IPS DF 4.7 (cell line): ENCODE data around the gene MFNG.

ENCODE experiments used
- DNase-seq: peaks from one replicate; pipeline ENCODE4 v3.0.0-alpha.2; 2013; ENCODE audit warnings: low spot score; ENCODE audit errors: extremely low read depth

The MFNG gene

DNA sequence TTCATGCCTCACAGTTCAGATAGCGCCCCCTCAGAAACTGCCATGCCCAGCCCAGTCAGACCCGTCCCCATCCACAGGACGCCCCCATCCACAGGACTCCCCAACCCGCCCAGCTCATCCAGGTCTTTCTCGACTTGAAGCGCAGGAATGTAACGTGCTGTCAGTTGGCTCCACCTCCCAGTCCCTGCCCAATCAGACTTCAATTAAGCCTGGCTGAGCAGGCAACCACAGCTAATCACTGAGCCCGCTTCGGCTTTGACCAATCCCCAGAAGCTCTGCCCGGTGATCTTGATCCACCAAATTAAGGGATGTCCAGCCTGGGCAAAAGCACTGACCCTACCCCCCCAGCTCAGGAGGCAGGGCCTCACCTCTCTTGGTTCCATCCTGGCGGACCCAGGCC lies 10.5 kb upstream of the MFNG start:
- DNase-seq = no peak

DNA sequence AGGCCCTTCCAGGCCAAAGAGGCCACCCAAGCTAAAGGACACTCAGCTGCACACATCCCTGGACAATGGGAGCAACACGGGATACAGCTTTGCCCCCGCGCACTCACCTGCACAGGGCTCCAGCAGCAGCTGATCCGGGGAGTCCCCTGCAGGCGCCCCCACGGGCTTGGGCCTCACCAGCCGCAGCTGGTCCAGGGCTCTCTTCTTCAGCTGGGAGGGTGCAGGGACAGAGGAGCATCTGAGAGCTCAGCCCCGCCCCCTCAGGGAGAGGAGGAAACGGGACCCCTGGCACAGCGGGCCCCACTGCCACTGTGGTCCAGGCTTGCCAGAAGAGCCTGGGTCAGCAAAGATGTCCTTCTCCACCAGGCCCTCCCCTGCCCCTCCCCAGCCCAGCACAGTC lies 7.8 kb upstream of the MFNG start:
- no peak for DNase-seq

- DNase-seq = no peak
Measured at GRCh38 chr22:37492428-37493344, 6.5 kb upstream of the MFNG start.

DNA sequence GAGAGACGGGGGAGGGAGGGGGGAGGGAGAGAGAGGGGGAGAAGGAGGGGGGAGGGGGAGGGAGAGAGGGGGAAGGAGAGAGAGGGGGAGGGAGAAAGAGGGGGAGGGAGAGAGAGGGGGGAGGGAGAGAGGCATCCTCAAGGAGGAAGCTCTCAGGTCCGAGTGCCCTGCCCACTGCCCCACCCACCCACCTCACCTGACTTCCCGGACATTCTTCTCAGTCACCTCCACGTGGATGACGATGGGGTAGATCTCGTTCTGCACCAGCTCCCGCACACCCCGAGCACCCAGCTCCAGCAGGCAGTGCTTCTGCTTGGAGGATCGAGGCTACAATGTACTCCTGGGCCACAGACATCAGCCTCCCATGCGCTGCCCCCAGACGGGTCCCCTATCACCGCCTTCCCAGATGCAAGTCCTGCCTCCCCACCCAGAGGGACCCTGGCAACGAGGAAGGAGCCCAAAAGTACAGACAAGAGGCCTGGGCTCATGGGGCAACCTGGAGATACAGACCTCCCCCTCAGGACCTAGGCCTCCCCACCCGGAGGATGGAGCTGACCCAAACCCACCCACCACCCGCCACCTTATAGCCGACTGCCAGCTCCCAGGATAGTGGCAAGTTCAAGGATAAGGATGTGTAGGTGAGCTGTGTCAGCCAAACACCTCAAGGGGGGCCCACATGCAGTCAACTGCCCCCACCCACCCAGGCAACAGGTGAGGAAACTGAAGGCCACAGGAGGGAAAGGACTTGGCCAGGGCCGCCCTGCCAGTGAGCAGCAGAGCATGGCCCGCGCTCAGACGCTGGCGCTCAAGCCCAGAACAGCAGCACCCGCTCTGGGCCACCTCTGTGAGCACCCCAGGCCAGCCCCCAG lies 5.6 kb upstream of the MFNG start:
- DNase-seq = no peak

GRCh38 chr22:37491106-37491505 lies 4.9 kb upstream of the MFNG start:
- DNase-seq = no peak

DNA sequence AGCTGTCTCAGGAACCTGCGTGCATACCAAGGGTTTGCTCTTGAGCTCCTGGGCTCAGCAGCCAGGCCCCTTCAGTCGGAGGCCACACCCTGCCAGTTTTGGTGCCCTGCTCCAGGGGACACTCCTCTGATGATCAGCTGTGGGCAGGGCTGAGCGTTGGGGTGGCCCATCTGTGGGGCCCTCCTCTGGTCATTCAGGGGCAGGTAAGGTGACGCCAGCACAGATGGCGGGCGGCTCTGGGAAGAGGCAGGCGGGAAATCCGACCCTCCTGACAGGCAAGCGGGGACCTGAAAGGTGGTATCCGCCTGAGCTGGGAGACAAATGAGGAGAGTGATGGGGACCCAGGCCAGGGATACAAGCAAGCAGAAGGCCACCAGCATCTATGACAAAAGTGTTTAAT lies 3.8 kb upstream of the MFNG start:
- no peak for DNase-seq

- no peak for DNase-seq
Measured at GRCh38 chr22:37488337-37489135, 2.4 kb upstream of the MFNG start.

DNA sequence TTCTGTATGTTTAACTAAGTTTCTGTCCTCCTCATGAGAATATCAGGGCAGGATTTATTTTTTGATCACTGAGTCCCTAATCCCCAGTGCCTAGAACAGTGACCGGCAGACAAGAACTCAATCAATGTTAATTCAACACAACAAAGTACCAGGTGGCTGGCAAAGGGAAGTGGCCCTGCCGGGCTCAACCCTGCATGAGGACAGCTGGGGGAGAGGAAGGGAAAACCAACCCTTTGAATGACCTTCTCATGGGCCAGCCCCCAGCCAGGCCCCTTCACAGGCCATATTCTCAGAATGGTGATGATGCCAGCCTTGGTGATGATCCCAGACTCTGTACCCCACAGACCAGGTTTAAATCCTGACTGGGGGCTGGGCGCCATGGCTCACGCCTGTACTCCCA lies 1.4 kb upstream of the MFNG start:
- DNase-seq = no peak

DNA sequence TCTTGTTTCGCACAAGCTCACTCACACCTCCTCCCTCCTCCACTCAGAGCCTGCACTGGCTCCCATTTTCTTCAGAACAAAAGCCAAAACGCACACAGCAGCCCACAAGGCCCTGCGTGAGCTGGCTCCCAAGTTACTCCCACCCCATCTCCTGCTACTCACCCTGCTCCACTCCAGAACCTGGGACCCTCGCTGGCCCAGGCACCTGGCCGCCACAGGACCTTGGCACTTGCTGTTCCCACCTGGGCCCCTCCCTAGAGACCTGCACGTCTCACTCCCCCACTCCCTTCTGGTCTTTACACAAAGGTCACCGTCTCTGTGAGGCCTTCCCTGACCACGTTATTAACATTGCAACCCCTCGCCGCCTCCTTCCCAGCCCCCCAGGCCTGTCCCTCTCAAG lies 945 bp upstream of the MFNG start:
- DNase-seq = no peak

DNA sequence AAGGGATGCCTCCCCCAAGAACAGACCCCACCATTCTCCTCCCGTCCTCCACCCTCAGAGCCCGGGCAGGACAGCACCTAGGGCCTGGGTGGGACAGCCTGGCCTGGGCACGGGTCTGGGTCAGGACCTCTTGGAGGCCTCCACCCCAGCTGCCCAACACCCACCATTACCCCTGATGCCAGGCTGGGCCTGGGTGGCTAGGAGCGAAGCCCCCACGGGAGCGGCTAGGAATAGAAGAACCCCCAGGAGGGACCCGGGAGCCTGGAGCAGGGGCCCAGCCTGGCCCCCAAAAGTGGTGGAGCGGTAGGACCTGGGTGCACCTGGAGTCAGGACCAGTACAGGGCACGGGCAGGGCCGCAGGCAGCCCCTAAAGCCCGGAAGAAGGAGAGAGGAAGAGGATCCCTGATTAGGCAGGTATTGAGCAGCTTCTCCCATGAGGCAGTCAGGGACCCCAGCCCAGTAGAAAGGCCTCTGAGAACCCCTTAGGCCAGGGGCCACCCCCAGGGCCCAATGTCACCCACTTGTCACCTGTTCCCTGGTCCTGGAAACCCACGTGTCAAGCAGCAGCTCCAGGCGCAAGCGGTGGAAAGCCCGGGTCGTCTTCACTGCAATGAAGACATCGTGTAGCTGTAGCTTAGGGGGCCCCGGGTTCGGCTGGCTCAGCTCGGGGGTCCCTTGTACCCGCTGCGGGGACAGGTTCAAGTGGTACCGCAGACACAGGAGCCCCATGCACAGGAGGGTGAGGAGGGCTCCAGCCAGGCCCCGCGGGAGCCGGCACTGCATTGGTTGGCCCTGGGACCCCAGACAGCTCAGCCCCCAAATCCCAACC lies 575 bp downstream of the MFNG start:
- DNase-seq = no peak

GRCh38 chr22:37484480-37485394 lies 1.4 kb downstream of the MFNG start:
- no peak for DNase-seq

DNA sequence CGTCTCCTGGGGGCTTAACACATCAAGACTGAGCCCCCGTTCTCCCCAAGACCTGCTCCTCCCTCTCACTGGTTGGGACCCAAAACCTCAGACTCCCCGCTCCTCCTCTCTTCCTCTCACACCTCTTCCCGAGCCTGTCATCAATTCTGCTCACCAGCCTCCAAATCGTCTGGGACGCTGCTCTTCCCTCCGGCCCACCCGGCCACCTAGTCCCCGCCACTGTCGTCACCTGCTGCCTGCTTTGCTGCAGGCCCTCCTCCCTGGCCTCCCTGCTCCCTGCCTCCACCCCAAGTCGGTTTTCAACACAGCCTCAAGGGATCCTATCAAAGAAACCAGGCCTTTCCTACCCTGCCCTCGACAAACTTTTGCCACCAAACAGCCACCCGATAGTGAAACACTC lies 3.1 kb downstream of the MFNG start:
- no peak for DNase-seq

DNA sequence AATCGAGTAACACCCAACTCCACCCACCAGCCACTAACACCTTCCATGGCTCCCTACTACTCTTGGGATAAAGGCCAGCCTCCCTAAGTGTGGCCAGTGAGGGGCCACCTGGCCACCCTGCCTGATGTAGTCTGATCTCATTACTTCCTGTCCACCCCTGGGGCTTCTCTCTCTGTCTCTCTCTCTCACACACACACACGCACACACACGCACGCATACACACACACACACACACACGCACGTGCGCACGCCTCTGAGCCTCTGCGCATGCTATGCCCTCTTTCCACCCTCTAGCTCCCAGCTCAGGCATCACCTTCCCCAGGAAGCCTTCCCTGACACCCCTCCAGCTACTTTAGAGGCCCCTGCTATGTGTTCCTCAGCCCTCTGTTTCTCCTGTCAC lies 3.9 kb downstream of the MFNG start:
- DNase-seq = no peak

DNA sequence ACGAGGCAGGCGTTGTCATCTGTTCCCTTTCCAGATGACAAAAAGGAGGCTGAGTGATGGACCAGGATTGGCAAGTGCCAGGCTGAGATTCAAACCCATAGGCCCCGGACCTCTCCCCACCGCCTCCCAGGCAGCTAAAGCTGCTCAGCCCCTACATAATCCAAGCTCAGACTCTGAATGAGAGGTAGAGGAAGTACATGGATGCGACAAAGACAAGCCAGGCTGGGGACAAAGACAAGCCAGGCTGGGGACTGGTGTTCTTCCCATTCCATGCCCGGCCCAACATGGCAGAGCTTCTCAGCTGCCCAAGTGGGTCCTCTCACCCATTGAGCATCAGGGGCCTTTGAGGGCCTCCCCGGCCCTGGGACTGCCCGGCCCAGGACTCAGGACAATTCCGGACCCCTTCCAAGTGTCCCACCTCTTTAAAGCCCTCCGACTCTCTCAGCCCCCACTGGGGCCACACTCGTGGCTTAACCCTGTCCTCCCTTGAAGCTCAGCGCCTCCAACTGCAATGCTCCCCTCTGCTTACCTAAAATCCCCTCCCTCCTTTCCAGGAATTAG lies 4.8 kb downstream of the MFNG start:
- no peak for DNase-seq

DNA sequence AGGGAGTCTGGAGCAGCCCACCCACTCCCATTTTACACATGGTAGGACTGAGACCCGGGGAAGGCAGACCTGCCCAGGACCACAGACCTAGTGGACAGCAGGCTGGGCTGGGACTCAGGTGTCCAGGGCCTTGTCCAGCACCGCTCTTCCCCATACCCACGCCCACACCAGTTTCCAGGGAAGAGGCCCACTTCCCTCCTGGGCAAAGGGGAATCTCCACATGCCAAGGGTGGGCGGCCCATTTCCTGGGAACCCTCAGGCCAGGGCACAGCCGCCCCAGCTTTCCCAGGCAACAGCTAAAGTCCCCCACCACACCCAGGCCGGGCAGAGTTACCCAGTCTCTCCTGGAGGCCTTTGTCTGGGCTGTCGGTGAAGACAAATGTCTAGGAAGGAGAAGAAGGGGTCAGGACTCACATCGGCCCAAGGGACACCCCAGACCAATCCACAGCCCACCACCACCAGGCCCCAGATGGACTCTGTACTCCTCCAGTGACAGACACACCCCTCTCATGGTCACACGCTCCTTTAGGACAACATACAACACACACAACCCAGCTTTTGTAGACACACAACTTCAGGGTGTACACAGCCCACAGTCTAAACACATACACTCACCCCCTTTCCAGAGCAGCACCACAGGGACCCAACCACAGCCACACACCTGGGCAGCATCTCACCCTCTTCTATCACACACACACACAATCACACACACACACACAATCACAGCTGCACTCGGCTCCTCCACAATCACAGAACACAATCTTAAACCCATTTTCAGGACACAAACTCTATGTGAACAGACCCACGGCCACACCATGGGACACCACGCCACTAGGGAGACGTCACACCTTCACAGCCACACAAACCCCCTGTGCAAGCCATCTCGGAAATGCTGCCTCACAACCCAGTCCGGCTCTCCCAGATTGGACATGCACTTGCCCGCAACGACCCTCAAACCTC lies 5.5 kb downstream of the MFNG start:
- DNase-seq = no peak

- no peak for DNase-seq
Measured at GRCh38 chr22:37479196-37479595, 7.0 kb downstream of the MFNG start.

DNA sequence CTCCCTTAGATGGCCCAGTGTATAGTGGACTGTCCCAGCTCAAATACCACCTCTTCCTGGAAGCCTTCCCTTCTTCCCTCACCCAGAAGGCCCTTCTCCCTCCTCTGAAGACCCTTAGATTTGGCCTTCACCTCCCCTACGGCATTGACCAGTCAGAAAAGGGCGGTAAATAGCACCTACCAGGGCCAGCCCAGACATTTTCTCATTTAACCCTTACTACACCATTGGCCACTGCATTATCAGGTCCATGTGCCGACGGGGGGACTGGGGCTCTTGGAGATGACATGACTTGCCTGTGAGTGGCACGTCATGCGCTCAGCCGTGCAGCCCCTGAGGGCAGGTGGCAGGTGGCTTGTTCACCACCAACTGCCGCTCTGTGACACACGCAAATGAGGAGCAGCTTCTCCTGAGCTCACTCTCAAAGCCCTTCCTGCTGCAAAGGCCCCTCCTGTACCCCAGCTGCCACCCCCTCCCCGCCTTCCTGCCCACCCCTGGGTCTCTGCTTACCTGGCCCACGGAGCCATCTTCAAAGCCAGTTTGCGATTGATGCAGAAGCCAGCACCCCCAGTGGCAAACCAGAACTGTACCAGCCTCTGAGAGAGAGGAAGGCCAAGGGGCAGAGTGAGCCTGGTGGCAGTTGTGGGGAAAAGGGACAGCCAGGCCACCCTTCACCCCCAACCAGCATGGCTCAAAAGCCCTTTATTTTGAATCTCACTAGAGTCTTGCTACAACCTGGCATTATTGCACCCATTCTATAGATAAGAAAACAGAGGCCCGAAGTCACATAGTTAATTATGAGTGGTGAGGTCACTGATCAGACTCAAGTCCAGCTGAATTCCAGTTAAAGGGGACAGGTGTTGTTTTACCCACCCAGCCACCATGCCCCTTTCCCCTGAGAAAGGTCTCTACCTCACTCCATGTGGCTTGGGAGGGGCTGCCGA lies 9.5 kb downstream of the MFNG start:
- DNase-seq = no peak
